HCT116 (cell line): Measurements from ENCODE around the gene MTPN.

Experiments used
- EZH2 ChIP-seq: fragments of 200-600 bp; sonication (generic); IDR thresholded peaks from 2 replicates; pipeline ENCODE4 v1.6.1; 2017; ENCODE audit warnings: antibody characterized with exemption, mixed run types
- TF ChIP-seq, protein P1 (sequence below), 3 experiments: fragments of 200-600 bp in 1 of 3; sonication (generic) in 1 of 3; IDR thresholded peaks in 2 of 3; conservative IDR thresholded peaks in 1 of 3; 2 replicates each; pipeline ENCODE4 v1.5.1; 2012 to 2017; ENCODE audit warnings: low read depth in 2 of 3, low read length in 2 of 3, antibody characterized with exemption in 1 of 3, borderline replicate concordance in 1 of 3, control low read depth in 1 of 3, mild to moderate bottlenecking in 1 of 3, mixed read lengths in 1 of 3, mixed run types in 1 of 3, moderate library complexity in 1 of 3; ENCODE audit not compliant: insufficient read depth in 1 of 3

DNA sequence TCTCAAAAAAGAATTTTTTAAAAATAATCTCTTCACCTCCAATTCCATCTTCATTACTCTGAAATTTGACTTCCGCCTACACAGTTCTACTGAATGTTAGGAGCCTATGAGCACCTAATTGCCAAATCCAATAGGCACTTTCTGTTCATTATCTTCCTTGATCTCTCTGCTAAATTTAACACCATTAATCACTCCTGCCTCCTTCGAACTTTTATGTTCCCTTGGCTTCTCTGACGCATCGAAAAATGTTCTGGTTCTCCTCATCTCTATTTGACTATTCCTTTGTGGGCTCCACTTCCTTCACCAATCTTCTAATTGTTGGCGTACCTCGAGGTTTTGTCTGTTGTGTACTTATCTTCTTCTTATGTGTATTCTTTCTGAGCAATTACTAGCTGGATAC, 87.3 kb downstream of the MTPN start:
- TF ChIP-seq, protein P1, sequence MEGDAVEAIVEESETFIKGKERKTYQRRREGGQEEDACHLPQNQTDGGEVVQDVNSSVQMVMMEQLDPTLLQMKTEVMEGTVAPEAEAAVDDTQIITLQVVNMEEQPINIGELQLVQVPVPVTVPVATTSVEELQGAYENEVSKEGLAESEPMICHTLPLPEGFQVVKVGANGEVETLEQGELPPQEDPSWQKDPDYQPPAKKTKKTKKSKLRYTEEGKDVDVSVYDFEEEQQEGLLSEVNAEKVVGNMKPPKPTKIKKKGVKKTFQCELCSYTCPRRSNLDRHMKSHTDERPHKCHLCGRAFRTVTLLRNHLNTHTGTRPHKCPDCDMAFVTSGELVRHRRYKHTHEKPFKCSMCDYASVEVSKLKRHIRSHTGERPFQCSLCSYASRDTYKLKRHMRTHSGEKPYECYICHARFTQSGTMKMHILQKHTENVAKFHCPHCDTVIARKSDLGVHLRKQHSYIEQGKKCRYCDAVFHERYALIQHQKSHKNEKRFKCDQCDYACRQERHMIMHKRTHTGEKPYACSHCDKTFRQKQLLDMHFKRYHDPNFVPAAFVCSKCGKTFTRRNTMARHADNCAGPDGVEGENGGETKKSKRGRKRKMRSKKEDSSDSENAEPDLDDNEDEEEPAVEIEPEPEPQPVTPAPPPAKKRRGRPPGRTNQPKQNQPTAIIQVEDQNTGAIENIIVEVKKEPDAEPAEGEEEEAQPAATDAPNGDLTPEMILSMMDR (IDR thresholded peaks at IDR 0.05 in 2 of 3, conservative IDR thresholded peaks at IDR 0.05 in 1 of 3; ENCODE audit: borderline replicate concordance in 1 of 3, insufficient read depth in 1 of 3, low read depth in 2 of 3, low read length in 2 of 3): no peak
- TF ChIP-seq EZH2: no peak
